HG02642 (cell line): ENCODE measurements around the gene SPI1.
"Not testable (repeated sequence)": the region's sequence is repeated elsewhere in the genome, so short reads cannot be mapped to it uniquely, and the experiment has no call there.

Experiments
- ATAC-seq: cut with Tn5 transposase; IDR thresholded peaks from one replicate; pipeline ENCODE4 v1.9.1; 2021; ENCODE audit warnings: mild to moderate bottlenecking; ENCODE audit not compliant: unreplicated experiment, poor library complexity

SPI1 gene

DNA sequence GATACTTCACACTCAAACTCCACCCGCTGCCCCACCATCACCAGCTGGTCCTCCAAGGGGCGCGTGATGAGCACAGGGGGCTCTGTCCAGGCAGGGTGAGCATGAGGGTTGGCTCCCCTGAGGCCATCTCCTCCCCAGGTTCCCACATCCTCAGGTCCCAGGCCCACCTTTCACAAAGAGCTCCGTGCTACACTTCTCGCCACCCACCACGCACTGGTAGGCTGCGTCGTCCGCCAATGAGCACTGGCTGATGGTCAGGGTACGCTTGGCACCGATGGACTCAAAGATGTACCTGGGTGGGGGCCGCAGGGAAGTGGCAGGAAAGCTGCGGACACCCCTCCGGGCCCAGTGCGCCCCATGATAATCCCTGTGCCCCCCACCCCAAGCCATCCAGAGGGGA, 35.5 kb downstream of the SPI1 start:
- no peak for ATAC-seq

DNA sequence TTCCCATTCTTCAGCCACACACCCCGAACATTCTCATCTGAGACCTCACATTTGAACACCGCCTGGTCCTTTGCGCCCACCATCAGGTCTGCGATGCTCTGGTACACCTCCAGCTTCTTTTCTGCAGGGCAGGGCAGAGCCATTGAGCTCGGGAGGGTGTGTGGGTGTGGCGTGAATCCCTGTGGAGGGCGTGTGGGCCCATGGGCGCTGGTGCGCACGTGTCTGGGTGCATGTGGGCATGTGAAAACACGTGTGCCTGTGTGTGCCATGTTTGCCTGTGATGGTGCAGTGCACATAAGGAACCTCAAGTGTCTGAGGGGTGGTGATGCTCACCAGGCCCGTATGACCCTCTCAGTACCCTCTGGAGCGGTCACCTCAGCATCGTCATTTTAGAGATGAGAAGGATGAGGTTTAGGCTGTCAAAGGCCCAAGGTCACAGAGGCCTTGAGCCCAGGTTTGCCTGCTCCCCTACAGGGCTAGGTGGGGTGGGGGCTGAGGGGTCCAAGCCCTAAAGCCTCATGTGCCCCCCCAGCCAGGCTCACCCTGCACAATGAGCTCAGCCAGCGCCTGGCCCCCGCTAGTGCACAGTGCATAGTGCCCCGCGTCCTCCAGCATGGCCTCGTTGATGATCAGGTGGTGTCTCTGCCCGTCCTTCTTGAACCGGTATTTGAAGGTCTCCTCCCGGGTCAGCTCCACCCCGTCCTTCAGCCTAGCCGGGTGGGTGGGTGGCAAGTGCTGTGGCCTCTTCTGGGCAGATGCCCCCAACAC, 36.1 kb downstream of the SPI1 start:
- ATAC-seq = no peak

DNA sequence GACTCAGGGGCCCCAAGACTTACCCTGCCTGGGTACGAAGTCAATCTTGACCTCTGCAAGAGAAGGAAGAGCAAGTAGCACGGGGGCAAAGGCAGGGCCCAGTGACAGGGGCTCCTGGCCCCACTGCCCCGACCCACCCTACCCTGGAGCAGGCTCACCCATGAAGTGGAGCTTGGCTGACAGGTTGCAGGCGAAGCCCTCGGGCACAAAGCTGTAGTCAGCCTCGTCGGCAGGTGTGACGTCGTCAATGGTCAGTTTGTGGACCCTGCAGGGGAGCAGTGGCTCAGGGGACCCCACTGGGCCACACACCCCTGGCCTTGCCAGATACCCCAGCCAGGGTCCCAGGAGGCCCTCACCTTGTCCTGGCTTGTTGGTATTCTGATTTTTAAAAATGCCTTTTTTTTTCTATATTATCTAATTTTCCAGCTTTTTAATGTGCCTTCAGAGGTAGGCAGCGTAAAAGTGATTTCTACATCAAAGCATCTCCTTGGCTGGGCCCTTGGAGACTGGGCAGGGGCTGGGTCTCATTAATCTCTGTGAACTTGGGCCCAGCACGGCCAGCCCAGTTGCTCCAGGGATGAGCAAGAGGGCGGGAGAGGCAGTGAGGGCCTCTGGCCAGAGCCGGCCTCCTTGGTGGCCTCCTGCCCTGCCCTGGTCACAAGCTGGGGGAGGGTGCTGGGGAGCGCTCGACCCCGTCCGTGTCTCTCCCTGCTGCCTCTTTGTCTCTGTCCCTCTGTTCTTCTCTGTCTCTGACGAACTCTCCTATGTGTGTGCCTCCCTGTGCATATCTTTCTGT, 37.2 kb downstream of the SPI1 start:
- no peak for ATAC-seq

DNA sequence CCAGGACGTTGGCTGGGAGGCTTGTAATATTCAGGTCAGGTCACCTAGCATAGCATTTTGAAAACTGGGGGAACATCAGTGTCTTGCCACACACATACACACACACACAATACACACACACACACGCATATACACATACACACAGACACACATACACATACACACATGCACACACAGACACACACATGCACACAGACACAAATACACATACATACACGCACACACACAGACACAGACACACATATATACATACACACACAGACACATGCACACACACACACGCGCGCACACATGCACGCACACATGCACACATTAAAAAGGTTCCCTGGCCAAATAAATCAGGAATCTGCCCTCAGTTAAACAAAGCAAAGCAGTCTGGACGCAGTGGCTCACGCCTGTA, 38.3 kb downstream of the SPI1 start:
- ATAC-seq = no peak

DNA sequence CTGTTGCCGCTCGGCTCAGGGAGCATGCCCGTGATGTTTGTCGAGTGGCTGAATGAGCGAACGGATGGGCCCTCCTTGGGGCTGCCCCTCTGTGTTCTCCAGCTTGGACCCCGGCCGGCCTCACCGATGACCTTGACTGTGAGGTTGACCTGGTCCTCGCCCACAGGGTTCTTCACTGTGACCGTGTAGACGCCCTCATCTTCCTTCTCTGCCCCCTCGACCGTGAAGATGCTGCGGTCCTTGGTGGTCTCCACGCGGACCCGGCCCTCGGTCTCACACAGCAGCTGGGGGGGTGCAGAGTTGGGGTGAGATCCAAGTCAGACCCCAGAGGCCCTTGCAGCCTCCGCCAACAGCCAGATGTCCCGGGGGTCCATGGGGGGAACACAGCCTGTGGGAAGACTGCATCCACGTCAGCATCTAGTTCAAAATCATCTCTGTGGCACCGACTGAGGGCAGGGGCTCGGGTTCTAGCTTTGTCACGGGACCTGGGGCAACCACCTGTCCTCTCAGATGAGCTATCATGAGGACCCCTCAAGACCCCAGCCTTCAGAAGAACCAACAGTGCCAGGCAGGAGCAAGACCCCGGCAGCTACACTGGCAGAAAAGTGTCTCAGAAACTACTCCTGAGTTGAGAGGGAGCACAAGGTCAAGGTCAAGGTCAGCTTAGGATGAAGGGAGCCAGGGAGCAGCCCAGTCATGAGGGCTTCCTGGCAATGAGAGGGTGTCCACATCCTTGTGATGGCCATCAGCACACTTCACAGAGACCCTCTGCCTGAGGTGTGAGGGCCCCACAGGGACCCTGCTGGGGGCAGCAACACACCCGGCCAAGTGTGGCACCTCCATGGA, 39.7 kb downstream of the SPI1 start:
- ATAC-seq = no peak

DNA sequence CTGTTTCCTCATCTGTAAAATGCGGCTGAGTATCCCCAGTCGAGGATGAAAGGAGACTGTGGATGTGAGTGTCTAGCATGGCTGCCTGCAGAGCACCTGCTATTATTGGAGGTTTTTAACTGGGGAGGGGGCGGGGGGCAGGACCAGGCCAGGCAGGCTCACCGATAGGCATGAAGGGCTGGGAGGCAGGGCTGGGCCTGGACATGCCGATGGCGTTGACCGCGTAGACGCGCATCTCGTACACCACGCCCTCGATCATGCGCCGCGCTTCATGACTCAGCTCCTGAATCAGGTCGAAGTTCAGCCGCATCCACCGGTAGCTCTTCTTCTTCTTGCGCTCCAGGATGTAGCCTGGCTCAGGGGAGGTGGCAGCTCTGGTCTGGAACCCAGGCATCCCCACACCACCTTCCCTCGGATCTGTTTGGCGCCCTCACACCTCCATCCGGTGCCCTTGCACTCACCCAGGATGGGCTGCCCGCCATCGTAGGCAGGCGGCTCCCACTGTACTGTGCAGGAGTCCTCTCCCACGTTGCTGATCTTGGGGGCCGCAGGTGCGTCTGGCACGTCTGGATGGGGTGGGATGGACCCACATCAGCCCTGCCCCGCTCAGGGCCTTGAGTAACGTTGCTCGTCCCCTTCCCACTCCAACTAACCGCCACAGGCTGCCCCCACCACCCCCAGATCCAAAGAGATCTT, 41.0 kb downstream of the SPI1 start:
- ATAC-seq = no peak

DNA sequence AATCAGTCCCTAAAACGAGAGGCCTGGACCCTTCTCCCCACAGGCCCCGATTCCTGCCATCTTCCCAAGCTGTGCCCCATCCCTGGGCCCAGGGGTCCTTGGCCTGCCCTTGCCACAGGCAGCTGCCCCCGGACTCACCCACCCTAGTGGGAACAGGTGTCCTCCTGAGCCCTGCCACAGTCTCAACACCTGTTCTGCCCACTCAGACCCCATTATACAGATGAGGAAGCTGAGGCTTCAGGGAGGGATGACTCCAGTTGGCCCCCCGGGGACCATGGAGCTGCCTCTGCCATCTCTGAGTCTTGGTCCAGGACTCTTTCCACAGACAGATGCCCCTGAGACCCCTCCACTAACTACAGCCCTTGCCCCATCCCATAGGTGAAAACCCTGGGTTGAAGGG, 41.8 kb downstream of the SPI1 start:
- ATAC-seq = no peak

DNA sequence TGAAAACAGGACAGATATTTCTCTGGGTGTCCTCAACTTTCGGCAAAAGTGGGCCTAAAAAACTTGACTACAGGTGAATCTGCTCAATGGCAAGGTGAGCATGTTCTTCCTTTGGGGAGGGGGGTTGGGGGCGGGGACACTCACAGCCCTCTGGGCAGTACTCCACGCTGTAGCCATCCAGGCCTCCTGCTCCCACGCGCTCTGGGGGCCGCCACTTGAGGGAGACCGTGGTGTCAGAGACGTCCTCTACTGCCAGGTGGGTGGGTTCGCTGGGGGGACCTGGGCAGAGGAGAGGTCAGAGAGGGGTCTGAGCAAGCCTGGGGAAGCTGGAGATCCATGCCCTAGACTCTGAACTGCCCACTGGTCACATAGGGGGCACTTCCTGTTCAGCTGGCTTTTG, 42.6 kb downstream of the SPI1 start:
- ATAC-seq = no peak

DNA sequence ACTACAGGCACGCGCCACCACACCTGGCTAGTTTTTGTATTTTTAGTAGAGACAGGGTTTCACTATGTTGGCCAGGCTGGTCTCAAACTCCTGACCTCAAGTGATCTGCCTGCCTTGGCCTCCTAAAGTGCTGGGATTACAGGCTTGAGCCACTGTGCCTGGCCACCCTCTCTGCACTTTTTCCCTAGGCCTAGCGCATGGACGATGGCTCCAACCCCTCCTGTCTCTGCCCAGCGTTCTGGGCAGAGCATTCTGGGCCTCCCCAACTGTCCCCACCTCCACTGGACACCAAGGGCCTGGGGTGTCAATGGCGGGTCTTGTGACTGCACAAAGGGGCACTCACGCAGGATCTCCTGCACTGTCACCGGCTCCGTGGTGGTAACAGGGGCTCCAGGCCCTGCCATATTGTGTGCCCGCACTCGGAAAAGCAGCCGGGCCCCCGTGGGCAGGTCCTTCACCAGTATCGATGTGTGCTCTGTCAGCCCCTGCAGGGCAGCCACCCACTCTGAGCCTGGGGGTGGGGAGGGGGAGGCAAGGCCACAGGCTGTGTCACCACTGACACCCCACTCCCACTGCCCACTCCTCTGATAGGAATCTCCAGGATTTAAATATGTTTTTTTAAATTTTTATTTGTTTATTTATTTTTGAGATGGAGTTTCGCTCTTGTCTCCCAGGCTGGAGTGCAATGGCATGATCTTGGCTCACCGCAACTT, 43.5 kb downstream of the SPI1 start:
- not testable (repeated sequence) for ATAC-seq

DNA sequence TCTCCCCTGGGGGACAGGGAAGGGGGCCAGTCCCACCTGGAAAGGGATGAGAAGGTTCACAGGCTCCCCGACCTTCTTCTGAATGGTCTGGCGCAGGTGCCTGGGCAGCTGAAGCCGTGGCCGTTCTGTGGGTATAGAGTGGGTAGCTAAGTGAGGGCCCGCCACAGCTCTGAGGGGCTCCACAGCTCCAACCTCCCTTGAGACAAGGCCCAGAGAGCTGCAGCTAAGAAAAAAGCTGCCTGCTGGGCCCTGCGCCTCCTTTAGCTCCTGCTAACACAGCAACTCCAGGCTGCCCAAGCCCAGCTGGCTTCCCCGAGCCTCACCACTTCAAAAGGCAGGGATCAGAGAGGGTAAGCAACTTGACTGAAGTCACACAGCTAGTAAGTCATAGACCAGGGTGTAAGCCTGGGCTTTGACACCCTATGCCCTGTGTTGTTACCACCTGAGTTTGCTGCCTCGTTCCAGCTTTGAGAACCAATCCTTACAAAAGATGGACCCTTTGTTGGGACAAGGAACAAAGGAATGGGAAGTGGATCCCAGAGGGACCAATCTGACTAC, 44.4 kb downstream of the SPI1 start:
- ATAC-seq = no peak

DNA sequence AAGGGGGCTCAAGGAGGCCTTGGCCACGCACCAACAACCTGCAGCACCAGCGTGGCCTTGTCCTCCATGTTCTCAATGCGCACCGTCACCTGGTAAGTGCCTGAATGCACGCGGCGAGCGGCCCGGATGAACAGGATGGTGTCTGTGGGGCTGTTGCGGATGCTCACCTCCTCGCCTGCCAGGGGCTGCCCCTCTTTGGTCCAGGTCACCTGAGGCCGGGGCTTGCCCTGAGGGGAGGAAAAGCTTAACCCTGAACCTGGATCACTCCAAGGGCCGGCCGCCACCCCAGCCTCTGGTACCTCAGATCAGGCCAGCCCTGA, 44.9 kb downstream of the SPI1 start:
- no peak for ATAC-seq

DNA sequence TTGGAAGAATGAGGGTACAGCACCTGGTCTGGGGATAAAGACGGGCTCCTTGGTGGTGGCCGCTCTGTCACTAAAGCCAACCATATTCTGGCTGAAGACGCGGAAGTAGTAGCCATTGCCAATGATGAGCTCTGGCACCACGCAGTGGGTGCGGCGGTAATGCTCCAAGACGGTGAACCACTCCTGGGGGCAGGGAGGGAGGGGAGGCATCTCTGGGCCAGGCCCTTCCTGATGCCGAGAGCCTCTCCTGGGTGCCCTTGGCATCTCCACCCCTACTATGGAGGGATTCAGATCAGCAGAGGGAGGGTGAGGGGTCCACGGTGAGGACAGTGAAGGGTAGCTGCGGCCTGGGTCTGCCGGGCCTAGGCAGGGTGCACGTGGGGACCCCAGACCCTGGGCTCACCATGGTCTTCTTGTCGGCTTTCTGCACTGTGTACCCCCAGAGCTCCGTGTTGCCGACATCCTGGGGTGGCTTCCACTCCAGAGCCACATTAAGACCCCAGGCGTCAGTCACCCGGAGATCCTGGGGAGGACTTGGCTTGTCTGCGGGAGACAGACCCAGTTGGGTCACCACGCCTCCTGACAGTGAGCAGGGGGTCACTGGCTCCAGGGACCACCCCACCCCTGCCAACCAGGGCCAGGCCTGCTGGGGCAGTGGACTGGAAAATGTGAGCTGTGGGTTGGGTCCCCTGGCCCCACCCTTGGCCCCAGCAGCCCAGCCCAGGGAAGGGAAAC, 45.4 kb downstream of the SPI1 start:
- ATAC-seq = no peak

DNA sequence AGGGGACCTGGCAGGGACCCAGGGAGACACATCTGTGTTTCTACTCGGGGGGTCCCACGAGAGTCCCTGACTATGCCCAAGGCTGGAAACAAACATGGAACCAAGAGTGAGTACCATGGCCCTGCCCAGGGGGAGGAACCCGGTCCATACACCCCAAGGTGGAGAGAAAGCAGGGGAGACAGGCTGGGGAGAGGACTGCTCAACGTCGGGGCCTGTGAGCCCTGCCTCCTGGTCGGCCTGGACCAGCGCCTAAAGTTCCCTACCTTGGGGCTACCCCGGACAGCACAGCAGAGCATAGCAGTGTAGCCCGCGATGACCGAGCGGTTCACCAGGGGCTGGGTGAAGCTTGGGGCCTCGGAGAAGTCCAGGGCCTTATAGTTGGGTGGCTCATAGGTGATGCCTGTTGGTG, 46.0 kb downstream of the SPI1 start:
- ATAC-seq = no peak

DNA sequence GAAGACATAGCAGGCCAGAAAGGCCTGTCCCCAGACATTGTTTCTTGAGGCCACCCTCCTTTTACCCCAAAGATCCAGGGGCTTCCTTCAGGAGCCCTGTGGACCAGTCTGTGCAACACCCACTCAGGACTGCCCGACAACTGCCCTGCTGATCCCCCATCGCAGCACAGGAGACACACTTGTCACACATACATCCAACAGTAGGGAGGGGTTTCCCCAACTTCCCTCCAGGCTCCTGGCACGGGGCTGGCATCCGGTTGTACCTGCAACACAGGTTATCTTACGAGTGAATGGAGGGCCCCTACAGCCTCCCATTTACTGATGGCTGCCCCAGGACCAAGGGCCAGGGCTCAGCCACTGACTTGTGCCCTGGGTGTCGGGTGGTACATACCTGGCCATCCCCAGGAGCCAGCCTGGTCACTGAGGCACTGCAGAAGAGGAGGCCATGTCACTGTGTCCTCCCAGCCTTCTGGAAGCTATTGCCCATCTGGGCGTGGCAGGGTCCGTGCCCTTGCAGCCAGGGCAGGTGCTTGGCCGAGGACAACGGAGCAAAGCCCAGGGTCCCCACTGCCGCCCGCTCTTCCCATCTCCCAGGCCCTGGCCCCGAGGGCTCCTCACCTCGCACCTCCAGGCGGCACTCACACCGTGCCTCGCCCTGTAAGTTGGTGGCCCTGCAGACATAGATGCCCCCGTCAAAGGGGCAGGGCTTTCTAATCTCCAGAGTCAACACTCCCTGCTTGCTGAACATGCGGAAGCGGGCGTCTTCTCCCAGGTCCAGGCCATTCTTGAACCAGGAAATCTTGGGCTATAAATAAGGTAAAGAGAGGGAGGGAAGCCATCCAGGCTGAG, 46.7 kb downstream of the SPI1 start:
- ATAC-seq = no peak

DNA sequence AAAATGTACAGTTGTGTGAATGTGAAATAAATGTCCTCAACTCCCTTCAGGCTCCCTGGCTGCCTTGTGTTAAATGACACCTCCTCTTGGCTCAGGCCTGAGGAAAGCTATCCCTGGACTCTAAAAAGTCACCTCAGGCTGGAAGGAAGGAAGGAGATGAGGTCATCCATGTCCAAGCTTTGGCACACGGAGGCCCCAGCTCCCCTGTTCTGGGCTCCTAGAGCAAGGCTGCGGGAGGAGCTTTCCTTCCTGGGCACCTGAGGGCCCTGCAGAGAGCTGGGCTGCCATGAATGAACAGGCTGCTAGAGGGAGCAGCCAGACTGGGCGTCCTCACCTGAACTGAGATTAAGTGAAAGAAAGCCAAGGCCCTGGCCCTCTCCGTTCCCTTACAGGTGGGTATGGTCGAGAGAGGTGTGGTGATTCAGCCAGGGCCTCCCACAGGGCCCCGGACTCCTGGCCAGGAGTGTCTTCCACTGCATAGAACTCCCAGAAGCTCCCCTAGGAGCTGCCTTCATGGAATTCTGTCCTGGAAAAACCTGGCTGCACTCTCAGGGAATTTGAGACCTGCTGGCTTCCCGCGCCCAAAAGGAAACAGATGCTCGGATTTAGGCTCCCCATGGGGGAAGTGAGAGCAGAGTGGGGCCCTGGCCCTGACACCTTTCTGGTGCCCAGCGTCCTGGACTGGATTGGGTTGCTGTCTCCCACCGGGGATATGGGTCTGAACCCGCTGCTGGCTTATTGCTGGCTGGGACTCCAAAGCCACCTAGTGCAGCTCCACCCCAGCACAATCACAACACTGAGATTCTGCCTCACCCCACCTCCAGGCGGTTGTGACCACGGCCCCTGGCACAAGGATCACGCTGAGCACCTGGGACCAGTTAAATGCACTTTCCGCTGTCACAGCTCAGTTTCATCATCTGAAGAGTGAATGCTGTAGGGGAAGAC, 48.1 kb downstream of the SPI1 start:
- no peak for ATAC-seq

DNA sequence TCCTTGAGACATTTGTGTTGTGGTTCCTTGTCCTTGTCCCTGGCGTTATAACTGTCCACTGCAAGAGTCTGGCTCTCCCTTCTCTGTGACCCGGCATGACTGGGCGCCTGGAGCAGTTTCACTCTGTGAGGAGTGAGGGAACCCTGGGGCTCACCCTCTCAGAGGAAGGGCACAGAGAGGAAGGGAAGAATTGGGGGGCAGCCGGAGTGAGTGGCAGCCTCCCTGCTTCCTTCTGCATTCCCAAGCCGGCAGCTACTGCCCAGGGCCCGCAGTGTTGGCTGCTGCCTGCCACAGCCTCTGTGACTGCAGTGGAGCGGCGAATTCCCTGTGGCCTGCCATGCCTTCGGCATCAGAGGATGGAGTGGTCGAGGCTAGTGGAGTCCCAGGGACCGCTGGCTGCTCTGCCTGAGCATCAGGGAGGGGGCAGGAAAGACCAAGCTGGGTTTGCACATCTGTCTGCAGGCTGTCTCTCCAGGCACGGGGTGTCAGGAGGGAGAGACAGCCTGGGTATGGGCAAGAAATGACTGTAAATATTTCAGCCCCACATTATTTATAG, 48.8 kb downstream of the SPI1 start:
- no peak for ATAC-seq
